Hepatocyte (in vitro differentiated cells): Measurements from ENCODE around the gene CPD.

ENCODE experiments used
- CTCF ChIP-seq: fragments of 200-600 bp; sonication (generic); IDR thresholded peaks from 2 replicates; pipeline ENCODE4 v1.5.1; 2016; ENCODE audit warnings: antibody characterized with exemption, mild to moderate bottlenecking; ENCODE audit not compliant: poor library complexity
- EZH2 ChIP-seq: fragments of 200-600 bp; sonication (generic); IDR thresholded peaks from 2 replicates; pipeline ENCODE4 v1.6.1; 2016; ENCODE audit warnings: antibody characterized with exemption, mild to moderate bottlenecking, borderline replicate concordance
- EZH2phosphoT487 ChIP-seq: fragments of 200-600 bp; sonication (generic); IDR thresholded peaks from one replicate; pipeline ENCODE4 v1.6.1; 2018; ENCODE audit warnings: antibody characterized with exemption, mild to moderate bottlenecking, low read depth, moderate library complexity; ENCODE audit not compliant: unreplicated experiment, severe bottlenecking

DNA sequence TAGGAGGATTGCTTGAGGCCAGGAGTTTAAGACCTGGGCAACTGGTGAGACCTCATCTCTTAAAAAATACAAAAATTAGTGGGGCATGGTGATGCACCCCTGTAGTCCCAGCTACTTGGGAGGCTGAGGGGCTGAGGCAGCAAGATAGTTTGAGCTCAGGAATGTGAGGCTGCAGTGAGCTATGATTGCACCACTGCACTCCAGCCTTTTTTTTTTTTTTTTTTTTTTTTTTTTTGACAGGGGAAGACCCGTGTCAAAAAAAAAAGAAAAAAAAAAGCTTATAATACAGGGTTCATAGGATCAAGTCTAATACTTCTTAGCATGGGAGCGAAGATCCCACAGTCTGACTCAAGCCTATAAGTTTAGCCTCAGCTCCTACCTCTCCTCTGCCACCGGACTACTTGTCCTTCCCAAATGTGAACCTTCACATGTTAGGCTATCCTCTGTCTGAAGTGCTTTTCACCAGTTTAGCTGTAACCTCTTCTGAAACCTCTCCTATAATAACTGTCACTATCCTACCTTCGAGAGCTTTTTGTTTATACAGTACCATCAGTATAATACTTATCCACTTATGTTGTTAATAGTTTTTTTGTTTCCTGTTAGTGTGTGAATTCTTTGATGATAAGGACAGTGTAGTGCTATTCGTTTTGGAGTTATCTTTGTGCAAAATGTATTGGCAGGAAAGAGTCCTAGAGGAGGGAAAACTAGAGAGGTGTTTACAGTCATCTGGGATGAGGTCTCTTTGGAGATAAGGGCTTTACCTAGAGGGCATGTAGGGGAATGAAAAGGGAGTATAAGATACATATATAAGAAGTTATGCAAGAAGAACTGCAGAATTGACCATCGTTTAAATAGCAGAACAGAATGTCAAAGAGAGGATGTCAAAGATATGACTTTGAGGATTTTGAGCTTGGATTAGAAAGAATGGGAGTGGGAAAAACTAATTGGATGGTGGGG, 15.5 kb downstream of the CPD start:
- no peak for TF ChIP-seq EZH2phosphoT487
- no peak for TF ChIP-seq CTCF
- no peak for TF ChIP-seq EZH2
